Vagina (tissue), 2 donors: Measurements from ENCODE around the gene NKAIN4.

Experiments used
- CTCF ChIP-seq, 3 experiments: fragments of 450-650 bp in 2 of 3; fragments of 200-600 bp in 1 of 3; sonication (generic) in 1 of 3; IDR thresholded peaks; one replicate each; pipeline ENCODE4 v1.5.1; 2017 to 2019; ENCODE audit warnings: antibody characterized with exemption in 3 of 3, mild to moderate bottlenecking in 2 of 3, moderate library complexity in 2 of 3
- POLR2A ChIP-seq, 2 donors: fragments of 450-650 bp; IDR thresholded peaks; one replicate each; pipeline ENCODE4 v1.6.1; 2017; ENCODE audit warnings: antibody characterized with exemption in 2 of 2, mild to moderate bottlenecking in 2 of 2, moderate library complexity in 2 of 2

DNA sequence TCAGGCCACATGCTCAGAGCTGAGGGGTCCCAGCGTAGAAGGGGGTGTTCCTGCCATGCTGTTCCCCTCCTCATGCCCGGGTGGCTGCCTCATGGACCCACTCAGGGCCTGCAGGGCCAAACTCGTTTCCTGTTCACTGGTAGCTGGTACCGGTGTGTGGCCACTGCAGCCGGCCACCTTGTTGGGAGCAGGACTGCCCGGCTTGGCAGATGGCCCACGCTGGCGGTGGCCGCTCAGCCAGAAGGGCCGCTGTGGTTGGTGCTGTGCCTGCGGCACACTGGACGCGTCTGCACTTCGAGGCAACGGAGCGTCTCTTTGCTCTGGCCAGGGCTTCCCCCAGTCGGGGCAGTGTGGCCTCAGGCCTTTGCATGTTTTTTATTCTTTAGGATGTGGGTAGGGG is 28.7 kb upstream of the NKAIN4 start:
- no peak for TF ChIP-seq CTCF (IDR thresholded peaks at IDR 0.05)
- TF ChIP-seq POLR2A (IDR thresholded peaks at IDR 0.05) = no peak
